ENCODE results near the gene MRPL12. TPM values are rescaled to one million over a fixed set of nuclear protein-coding genes. Genes with fewer than 3 reads are reported as not detected.

MRPL12 gene
- total RNA-seq, 2 donors from 2014 or later = 106 to 225 TPM

- Histone ChIP-seq H3K9me3 (no peaks in the 10 kb centered on the region), H3K9ac (ENCODE audit: low read depth in 2 of 2, low read length in 2 of 2) (no peak overlapping the region), H3K27ac (no peak overlapping the region), H3K4me3 (no peak overlapping the region), H3K36me3 (peaks cover 17% of the 10 kb centered on the region), H3K27me3 (no peaks in the 10 kb centered on the region), H3K4me1 (peaks cover 8% of the 10 kb centered on the region)
- DNase-seq = no peak
- no peak for TF ChIP-seq CTCF (IDR thresholded peaks at IDR 0.05)
- intact Hi-C loops (cut with DNase I) = no loop called here
These were observed 15.2 kb upstream of the MRPL12 start for GRCh38 chr17:81687770-81688541.

- Histone ChIP-seq H3K4me3 (no peak overlapping the region), H3K9ac (ENCODE audit: low read depth in 2 of 2, low read length in 2 of 2) (no peak overlapping the region), H3K9me3 (no peaks in the 10 kb centered on the region), H3K27me3 (no peaks in the 10 kb centered on the region), H3K36me3 (peaks cover 19% of the 10 kb centered on the region), H3K4me1 (peaks cover 8% of the 10 kb centered on the region), H3K27ac (no peak overlapping the region)
- DNase-seq = no peak
- intact Hi-C loops (cut with DNase I) = no loop called here
- no peak for TF ChIP-seq CTCF (IDR thresholded peaks at IDR 0.05)
These were observed 14.6 kb upstream of the MRPL12 start for GRCh38 chr17:81688616-81689015.

- H3K36me3 ChIP-seq = peaks cover 23% of the 10 kb centered on the region
- DNase-seq = no peak
- H3K9ac ChIP-seq (ENCODE audit: low read depth in 2 of 2, low read length in 2 of 2) = no peak overlapping the region
- intact Hi-C loops (cut with DNase I) = no loop called here
- TF ChIP-seq CTCF (IDR thresholded peaks at IDR 0.05) = no peak
- H3K4me3 ChIP-seq = no peak overlapping the region
- H3K9me3 ChIP-seq = no peaks in the 10 kb centered on the region
- no peaks in the 10 kb centered on the region for H3K27me3 ChIP-seq
- H3K27ac ChIP-seq = no peak overlapping the region
- peaks cover 3% of the 10 kb centered on the region for H3K4me1 ChIP-seq
These were observed 13.1 kb upstream of the MRPL12 start for GRCh38 chr17:81690066-81690465.

- no peaks in the 10 kb centered on the region for H3K27me3 ChIP-seq
- no peak overlapping the region for H3K9ac ChIP-seq (ENCODE audit: low read depth in 2 of 2, low read length in 2 of 2)
- H3K27ac ChIP-seq = no peak overlapping the region
- intact Hi-C loops (cut with DNase I) = no loop called here
- TF ChIP-seq CTCF (IDR thresholded peaks at IDR 0.05) = no peak
- H3K4me1 ChIP-seq = no peaks in the 10 kb centered on the region
- no peak for DNase-seq
- peaks cover 23% of the 10 kb centered on the region for H3K36me3 ChIP-seq
- H3K4me3 ChIP-seq = no peak overlapping the region
- no peaks in the 10 kb centered on the region for H3K9me3 ChIP-seq
These were observed 12.6 kb upstream of the MRPL12 start for GRCh38 chr17:81690549-81690948.

- Histone ChIP-seq H3K36me3 (peaks cover 23% of the 10 kb centered on the region), H3K27me3 (no peaks in the 10 kb centered on the region), H3K4me3 (no peak overlapping the region), H3K27ac (no peak overlapping the region), H3K9me3 (no peaks in the 10 kb centered on the region), H3K4me1 (no peaks in the 10 kb centered on the region), H3K9ac (ENCODE audit: low read depth in 2 of 2, low read length in 2 of 2) (no peak overlapping the region)
- intact Hi-C loops (cut with DNase I) = no loop called here
- no peak for TF ChIP-seq CTCF (IDR thresholded peaks at IDR 0.05)
- no peak for DNase-seq
These were observed 12.0 kb upstream of the MRPL12 start for GRCh38 chr17:81691196-81691595.
